Suprapubic skin (tissue), 3 donors: Measurements from ENCODE around the gene BCL2L1.

Source experiments
- CTCF ChIP-seq, 2 donors: fragments of 200-600 bp in 1 of 2; fragments of 450-650 bp in 1 of 2; sonication (generic) in 1 of 2; IDR thresholded peaks; one replicate each; pipeline ENCODE4 v1.5.1; 2016 to 2019; ENCODE audit warnings: antibody characterized with exemption in 2 of 2, mild to moderate bottlenecking in 1 of 2, moderate library complexity in 1 of 2
- EP300 ChIP-seq: sonication (generic); formaldehyde crosslinking; IDR thresholded peaks from one replicate; pipeline ENCODE4 v1.6.1; 2017; ENCODE audit warnings: antibody characterized with exemption
- POLR2A ChIP-seq, 2 donors: fragments of 450-650 bp; IDR thresholded peaks; one replicate each; pipeline ENCODE4 v1.6.1; 2017; ENCODE audit warnings: antibody characterized with exemption in 2 of 2, mild to moderate bottlenecking in 2 of 2, moderate library complexity in 2 of 2

GRCh38 chr20:31707994-31708735 is 14.5 kb downstream of the BCL2L1 start:
- TF ChIP-seq CTCF (IDR thresholded peaks at IDR 0.05) = no peak
- TF ChIP-seq EP300 = no peak
- TF ChIP-seq POLR2A (IDR thresholded peaks at IDR 0.05) = no peak
